MM.1S (cell line): ENCODE measurements around the gene FBP1.
A peak's percentile ranks its signal among the peaks of the same experiment; 100 is the strongest.

ENCODE experiments used
- DNase-seq: peaks from one replicate; pipeline ENCODE4 v3.0.0-alpha.2; 2015
- H2AFZ ChIP-seq: fragments of 300-600 bp; sonication (generic); 2 replicates; pipeline ENCODE4 v1.6.0; 2016; ENCODE audit warnings: antibody characterized with exemption, low read length
- H3F3A ChIP-seq: fragments of 300-600 bp; sonication (generic); 2 replicates; pipeline ENCODE4 v1.6.1; 2016; ENCODE audit warnings: mild to moderate bottlenecking, antibody characterized with exemption, low read length, moderate library complexity, mixed read lengths; ENCODE audit not compliant: insufficient read depth
- H3K27ac ChIP-seq: fragments of 300-600 bp; sonication (generic); 2 replicates; pipeline ENCODE4 v1.5.1; 2016; ENCODE audit warnings: mild to moderate bottlenecking, low read length
- H3K27me3 ChIP-seq: fragments of 300-600 bp; sonication (generic); replicated peaks from 2 replicates; pipeline ENCODE4 v1.6.0; 2016; ENCODE audit warnings: low read length; ENCODE audit not compliant: insufficient read depth
- H3K36me3 ChIP-seq: fragments of 300-600 bp; sonication (generic); replicated peaks from 2 replicates; pipeline ENCODE4 v1.6.1; 2016; ENCODE audit warnings: mild to moderate bottlenecking, low read length, mixed read lengths; ENCODE audit not compliant: insufficient read depth
- H3K4me1 ChIP-seq: fragments of 300-600 bp; sonication (generic); 2 replicates; pipeline ENCODE4 v1.6.1; 2016; ENCODE audit warnings: low read length, mixed read lengths
- H3K4me2 ChIP-seq: fragments of 300-600 bp; sonication (generic); 2 replicates; pipeline ENCODE4 v1.6.0; 2016; ENCODE audit warnings: low read depth, low read length
- H3K4me3 ChIP-seq: fragments of 300-600 bp; sonication (generic); 2 replicates; pipeline ENCODE4 v1.5.1; 2016; ENCODE audit warnings: low read length, mixed read lengths
- H3K79me2 ChIP-seq: fragments of 300-600 bp; sonication (generic); 2 replicates; pipeline ENCODE4 v1.6.1; 2016; ENCODE audit warnings: mixed run types, low read length, mixed read lengths
- H3K9ac ChIP-seq: fragments of 300-600 bp; sonication (generic); 2 replicates; pipeline ENCODE4 v1.6.1; 2016; ENCODE audit warnings: low read length, mixed read lengths
- H3K9me2 ChIP-seq: fragments of 300-600 bp; sonication (generic); replicated peaks from 2 replicates; pipeline ENCODE4 v1.6.1; 2016; ENCODE audit warnings: mild to moderate bottlenecking, low read length, mixed read lengths; ENCODE audit not compliant: insufficient read depth
- H3K9me3 ChIP-seq: fragments of 300-600 bp; sonication (generic); replicated peaks from 2 replicates; pipeline ENCODE4 v1.6.1; 2016; ENCODE audit warnings: mild to moderate bottlenecking, low read length, mixed read lengths; ENCODE audit not compliant: insufficient read depth
- H4K20me1 ChIP-seq: fragments of 300-600 bp; sonication (generic); 2 replicates; pipeline ENCODE4 v1.6.1; 2016; ENCODE audit warnings: mild to moderate bottlenecking, low read length, moderate library complexity, mixed read lengths; ENCODE audit not compliant: insufficient read depth
- CTCF ChIP-seq: fragments of 300-600 bp; sonication (generic); IDR thresholded peaks from 2 replicates; pipeline ENCODE4 v1.5.1; 2016; ENCODE audit warnings: antibody characterized with exemption, low read length, mixed read lengths
- EZH2 ChIP-seq: fragments of 300-600 bp; sonication (generic); optimal IDR thresholded peaks from 2 replicates; pipeline ENCODE3; 2017; ENCODE audit warnings: low read depth, mild to moderate bottlenecking, antibody characterized with exemption, low read length, mixed read lengths
- EZH2phosphoT487 ChIP-seq: fragments of 300-600 bp; sonication (generic); IDR thresholded peaks from 2 replicates; pipeline ENCODE4 v1.6.1; 2018; ENCODE audit warnings: antibody characterized with exemption, low read length

FBP1 gene

DNA sequence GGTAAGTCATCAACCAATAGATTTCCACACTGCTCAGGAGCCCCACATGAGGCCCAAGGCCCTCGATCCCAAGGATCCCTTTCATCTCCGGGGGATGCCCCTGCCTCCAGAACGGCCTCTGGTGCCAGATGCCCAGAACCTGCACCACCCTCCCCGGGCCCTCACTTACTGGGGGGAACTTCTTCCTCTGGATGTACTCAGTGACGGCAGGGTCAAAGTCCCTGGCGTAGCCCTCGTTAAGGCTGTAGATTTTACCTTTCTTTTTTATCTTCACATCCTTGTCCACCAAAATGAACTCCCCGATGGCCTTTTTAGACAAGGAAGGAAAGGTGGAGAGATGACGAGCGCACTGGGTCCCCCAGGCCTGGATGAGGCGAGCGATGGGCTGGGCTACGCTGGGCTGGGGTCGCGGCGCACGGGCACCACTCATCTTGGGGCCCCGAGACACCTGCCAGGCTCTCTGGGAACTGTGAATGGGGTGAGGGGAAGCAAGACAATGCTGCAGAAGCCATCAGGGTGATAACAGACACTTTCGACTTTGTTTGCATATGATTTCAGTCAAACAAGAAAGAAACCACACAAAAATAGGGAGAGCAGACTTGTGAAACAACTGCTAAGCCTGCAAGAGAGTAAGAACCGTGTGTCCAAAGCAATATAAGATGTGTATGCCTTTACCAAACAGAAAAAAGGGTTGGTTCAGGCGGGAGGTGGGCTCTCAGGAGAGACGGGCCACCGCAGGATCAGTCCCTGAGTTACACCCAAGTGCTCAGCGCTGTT is 32.5 kb downstream of the FBP1 start:
- no peaks in the 10 kb centered on the region for H3K36me3 ChIP-seq
- no peaks in the 10 kb centered on the region for H3K79me2 ChIP-seq
- peaks cover 10% of the 10 kb centered on the region; the same call in 1 of the 2 replicates for H3F3A ChIP-seq
- H4K20me1 ChIP-seq: no peaks in the 10 kb centered on the region
- H2AFZ ChIP-seq: no peak overlapping the region
- H3K27ac ChIP-seq: no peak overlapping the region
- no peak overlapping the region for H3K4me3 ChIP-seq
- H3K27me3 ChIP-seq: no peaks in the 10 kb centered on the region
- TF ChIP-seq EZH2phosphoT487 (no peak), EZH2 (no peak), CTCF (no peak)
- H3K4me1 ChIP-seq: peaks cover 30% of the 10 kb centered on the region
- no peaks in the 10 kb centered on the region for H3K9me2 ChIP-seq
- DNase-seq: peak; percentile 46
- H3K9ac ChIP-seq: no peak overlapping the region
- H3K9me3 ChIP-seq: no peaks in the 10 kb centered on the region
- H3K4me2 ChIP-seq: peak overlapping the region; percentile 21; the same call in 1 of the 2 replicates

DNA sequence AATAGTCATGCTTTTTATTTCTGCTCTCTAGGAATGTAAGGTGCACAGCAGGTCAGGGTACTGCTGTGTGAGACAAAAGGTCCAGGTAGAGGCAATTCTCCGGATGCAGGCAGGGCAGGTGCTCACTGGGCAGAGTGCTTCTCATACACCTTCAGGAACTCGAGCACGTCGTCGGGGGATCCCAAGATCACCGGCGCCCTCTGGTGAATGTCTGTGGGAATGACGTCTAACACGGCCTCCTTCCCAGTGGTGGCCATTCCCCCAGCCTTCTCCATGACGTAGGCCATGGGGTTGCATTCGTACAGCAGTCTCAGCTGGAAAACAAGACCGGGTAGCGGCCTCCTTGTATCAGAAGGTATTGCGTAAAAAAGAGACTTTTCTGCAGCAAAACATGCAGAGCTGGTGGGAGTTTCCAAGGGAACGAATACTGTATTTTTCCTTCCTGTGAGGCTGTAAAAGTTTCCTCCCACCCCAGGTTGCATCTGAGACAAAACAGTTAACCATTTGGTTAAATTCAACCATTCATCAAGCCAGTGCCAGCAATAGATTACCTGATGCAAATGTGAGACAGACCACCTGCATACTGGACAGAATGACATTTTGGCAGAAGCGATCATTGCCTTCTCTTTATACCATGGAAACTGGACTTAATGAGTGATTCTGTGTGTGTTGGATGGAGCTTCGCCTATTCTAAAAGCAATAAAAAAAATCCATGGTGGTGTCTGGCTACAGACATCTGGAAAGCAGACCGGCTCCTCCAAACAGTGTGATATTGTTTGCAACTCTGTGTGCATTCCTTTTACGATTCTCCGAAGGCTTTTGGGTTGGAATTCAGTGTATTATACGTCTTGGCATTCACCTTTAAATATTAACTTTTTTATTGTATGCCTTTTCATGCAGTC is 35.8 kb downstream of the FBP1 start:
- peaks cover 26% of the 10 kb centered on the region for H3K4me1 ChIP-seq
- peak overlapping the region; percentile 9; the same call in 1 of the 2 replicates for H3K27ac ChIP-seq
- H3K27me3 ChIP-seq: no peaks in the 10 kb centered on the region
- TF ChIP-seq EZH2 (no peak), CTCF (peak; percentile 81), EZH2phosphoT487 (no peak)
- no peaks in the 10 kb centered on the region for H4K20me1 ChIP-seq
- no peaks in the 10 kb centered on the region for H3K9me2 ChIP-seq
- H3K4me3 ChIP-seq: no peak overlapping the region
- DNase-seq: peak; percentile 81
- 0 out of 2 replicates have a peak overlapping the region, but pooled peaks have one; percentile 4 for H2AFZ ChIP-seq
- H3K36me3 ChIP-seq: no peaks in the 10 kb centered on the region
- H3K4me2 ChIP-seq: peak overlapping the region; percentile 49; the same call in 1 of the 2 replicates
- H3K79me2 ChIP-seq: no peaks in the 10 kb centered on the region
- no peak overlapping the region for H3K9ac ChIP-seq
- H3K9me3 ChIP-seq: no peaks in the 10 kb centered on the region
- H3F3A ChIP-seq: peaks cover 10% of the 10 kb centered on the region; the same call in 1 of the 2 replicates

GRCh38 chr9:94602666-94603065 is 36.7 kb downstream of the FBP1 start:
- H3K4me3 ChIP-seq: no peak overlapping the region
- H2AFZ ChIP-seq: no peak overlapping the region
- no peaks in the 10 kb centered on the region for H4K20me1 ChIP-seq
- TF ChIP-seq CTCF (no peak), EZH2phosphoT487 (no peak), EZH2 (no peak)
- peak overlapping the region; percentile 49; the same call in 1 of the 2 replicates for H3K4me2 ChIP-seq
- no peaks in the 10 kb centered on the region for H3K36me3 ChIP-seq
- H3K9me2 ChIP-seq: no peaks in the 10 kb centered on the region
- peaks cover 26% of the 10 kb centered on the region for H3K4me1 ChIP-seq
- no peaks in the 10 kb centered on the region for H3K79me2 ChIP-seq
- DNase-seq: no peak
- no peak overlapping the region for H3K9ac ChIP-seq
- no peaks in the 10 kb centered on the region for H3K27me3 ChIP-seq
- H3F3A ChIP-seq: peaks cover 10% of the 10 kb centered on the region; the same call in 1 of the 2 replicates
- H3K9me3 ChIP-seq: no peaks in the 10 kb centered on the region
- no peak overlapping the region for H3K27ac ChIP-seq
